Heart left ventricle (tissue), 16 donors: ENCODE measurements around the gene GABRQ. TPM values are rescaled to one million over a fixed set of nuclear protein-coding genes. Genes with fewer than 3 reads are reported as not detected.

Experiments used
- ATAC-seq, 4 donors: fragments of 200-7000 bp; cut with Tn5 transposase; one replicate each; pipeline ENCODE4 v1.9.1; 2020 to 2022; ENCODE audit warnings: moderate library complexity in 4 of 4, mild to moderate bottlenecking in 3 of 4, moderate number of reproducible peaks in 1 of 4
- DNase-seq, 5 donors: peaks; one replicate each; pipeline ENCODE4 v3.0.0-alpha.2; 2020
- H3K27ac ChIP-seq, 12 donors: fragments of 200-600 bp; sonication (generic) in 4 of 12; one replicate each; pipeline versions ENCODE4 v1.5.0 to v1.8.0; 2016 to 2022; ENCODE audit warnings: mild to moderate bottlenecking in 2 of 12
- H3K27me3 ChIP-seq, 9 donors: fragments of 200-600 bp; sonication (generic) in 2 of 9; one replicate each; pipeline versions ENCODE4 v1.5.1 to v1.8.0; 2016 to 2022; ENCODE audit warnings: mild to moderate bottlenecking in 3 of 9
- H3K36me3 ChIP-seq, 9 donors: fragments of 200-600 bp; sonication (generic) in 2 of 9; one replicate each; pipeline versions ENCODE4 v1.5.0 to v1.8.0; 2018 to 2022; ENCODE audit warnings: mild to moderate bottlenecking in 2 of 9
- H3K4me1 ChIP-seq, 12 donors: fragments of 200-600 bp; sonication (generic) in 4 of 12; one replicate each; pipeline versions ENCODE4 v1.5.0 to v1.8.0; 2016 to 2022; ENCODE audit warnings: mild to moderate bottlenecking in 3 of 12
- H3K4me3 ChIP-seq, 12 donors: fragments of 200-600 bp; sonication (generic) in 4 of 12; one replicate each; pipeline versions ENCODE4 v1.5.0 to v1.8.0; 2017 to 2022; ENCODE audit warnings: mild to moderate bottlenecking in 9 of 12, moderate library complexity in 4 of 12
- H3K9me3 ChIP-seq, 12 donors: fragments of 200-600 bp; sonication (generic) in 4 of 12; one replicate each; pipeline versions ENCODE4 v1.5.0 to v1.8.0; 2016 to 2022; ENCODE audit warnings: mild to moderate bottlenecking in 1 of 12
- POLR2A ChIP-seq, 2 donors: fragments of 450-650 bp; IDR thresholded peaks; one replicate each; pipeline ENCODE4 v1.6.1; 2017; ENCODE audit warnings: antibody characterized with exemption in 2 of 2, mild to moderate bottlenecking in 2 of 2, moderate library complexity in 2 of 2
- WGBS, 4 donors: extraction: QIAGEN DNeasy Blood & Tissue Kit in 2 of 4; methylation state at CpG; one replicate each; pipeline versions ENCODE4 v1.1.5 to v1.1.7; 2013 to 2018; 5-methylcytosine and 5-hydroxymethylcytosine counted together
- intact Hi-C, 10 donors: fragments of 100-400 bp; cut with DNase I; formaldehyde crosslinking; loops; one replicate each; pipeline versions ENCODE4 v1.11.1 to v1.14.2; 2022
- polyA plus RNA-seq, 2 donors: library from polyadenylated mRNA; stranded (reverse); fragments of 200-250 nt; gene quantifications; one replicate each; pipeline ENCODE4 v1.2.3, GENCODE V29; 2013
- total RNA-seq, 9 donors: library from RNA; depleted of rRNA in 2 of 9; stranded (reverse); fragments of >200 nt in 2 of 9; fragmentation: NEBNext Ultra II Directional in 3 of 9; extraction: Animal tissue kit (Norgen Biotek cat#: 25700) in 3 of 9; gene quantifications; one replicate each; pipeline versions ENCODE4 v1.1.0 to v1.2.4, GENCODE V29; 2016 to 2023
- TF ChIP-seq, protein P1 (sequence below), 12 donors: fragments of 200-600 bp; sonication (generic) in 4 of 12; IDR thresholded peaks; one replicate each; pipeline versions ENCODE4 v1.5.0 to v1.8.0; 2018 to 2022; ENCODE audit warnings: antibody characterized with exemption in 12 of 12, mild to moderate bottlenecking in 5 of 12
- donor health status: ischemic (EF 13 %, LVEDD 7.1; RV severe dilation, severe dysfunction).
- donor health status: healthy with polysubstance abuse.
- donor health status: DM: no; HTN: yes; CAD: no.
- donor health status: DM: no; HTN: no; CAD: no.
- donor health status: ischemic (EF 25% LVEDD 6.9; RV normal size, moderate dysfunction).
- donor health status: ischemic (EF 25% LVEDD 5.7; RV mildly dilated, moderate dysfunction).
- donor health status: healthy.
- donor health status: DM: yes; HTN: yes; CAD: no.
- donor health status: ischemic (EF 35%, LVEDD 5.7; RV mildly dilated, moderate dysfunction).
- donor health status: nonischemic (EF 11% LVEDD 7.7; RV severe dilation, severe dysfunction).
- donor health status: DM: yes; HTN: yes; CAD: no.
- donor health status: PGD.
- donor health status: ischemic (EF 29% LVEDD 5.4; RV normal size, mild dysfunction).
- donor health status: nonischemic (EF 23%, LVEDD 6.1; RV moderate dilation, normal function).

The GABRQ gene
- total and polyA plus RNA-seq, 11 donors, result 0.02 to 0.04 TPM; not detected in 9

DNA sequence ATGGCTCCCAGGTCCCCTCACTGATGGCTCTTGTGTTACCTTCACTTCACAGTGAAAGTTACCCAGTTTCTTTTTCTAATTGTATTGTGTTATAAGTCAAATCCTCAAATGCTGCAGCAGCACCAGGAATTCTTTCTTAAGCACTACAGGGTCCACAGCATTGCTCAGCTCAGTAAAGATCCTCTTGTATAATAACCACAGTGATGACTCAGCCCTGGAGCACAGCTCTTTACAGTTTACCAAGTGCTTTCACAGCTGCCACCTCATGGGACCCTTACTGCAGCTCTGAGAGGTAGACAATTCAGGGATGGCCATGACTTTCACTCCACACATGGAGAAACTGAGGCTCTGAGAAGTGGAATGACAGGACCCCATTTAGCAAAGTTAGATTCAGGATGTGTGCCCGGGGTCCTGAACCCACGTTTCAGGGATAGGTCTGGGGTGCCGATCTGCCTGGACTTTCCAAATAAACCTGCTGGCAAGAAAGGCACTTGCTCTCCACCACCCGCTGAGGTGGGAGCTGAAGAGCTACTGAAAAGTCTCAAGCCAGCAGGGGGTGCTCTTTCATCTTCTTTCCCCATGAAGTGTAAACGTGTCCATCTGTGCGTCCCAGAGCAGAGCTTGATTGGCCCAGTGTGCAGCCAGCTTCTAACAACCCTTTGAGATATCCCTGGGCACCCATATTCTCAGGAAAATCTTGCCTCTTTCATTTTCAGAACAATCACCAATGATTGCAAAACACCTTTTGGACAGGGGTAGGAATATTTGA lies 35.7 kb upstream of the GABRQ start:
- peaks cover 0 to 4% (median 0%) of the 10 kb centered on the region in 9 donors for H3K27me3 ChIP-seq
- no peak overlapping the region for H3K4me3 ChIP-seq
- H3K9me3 ChIP-seq, result peaks cover 0 to 9% (median 0%) of the 10 kb centered on the region in 12 donors
- no peak for ATAC-seq
- DNase-seq, result no peak
- TF ChIP-seq, protein P1, sequence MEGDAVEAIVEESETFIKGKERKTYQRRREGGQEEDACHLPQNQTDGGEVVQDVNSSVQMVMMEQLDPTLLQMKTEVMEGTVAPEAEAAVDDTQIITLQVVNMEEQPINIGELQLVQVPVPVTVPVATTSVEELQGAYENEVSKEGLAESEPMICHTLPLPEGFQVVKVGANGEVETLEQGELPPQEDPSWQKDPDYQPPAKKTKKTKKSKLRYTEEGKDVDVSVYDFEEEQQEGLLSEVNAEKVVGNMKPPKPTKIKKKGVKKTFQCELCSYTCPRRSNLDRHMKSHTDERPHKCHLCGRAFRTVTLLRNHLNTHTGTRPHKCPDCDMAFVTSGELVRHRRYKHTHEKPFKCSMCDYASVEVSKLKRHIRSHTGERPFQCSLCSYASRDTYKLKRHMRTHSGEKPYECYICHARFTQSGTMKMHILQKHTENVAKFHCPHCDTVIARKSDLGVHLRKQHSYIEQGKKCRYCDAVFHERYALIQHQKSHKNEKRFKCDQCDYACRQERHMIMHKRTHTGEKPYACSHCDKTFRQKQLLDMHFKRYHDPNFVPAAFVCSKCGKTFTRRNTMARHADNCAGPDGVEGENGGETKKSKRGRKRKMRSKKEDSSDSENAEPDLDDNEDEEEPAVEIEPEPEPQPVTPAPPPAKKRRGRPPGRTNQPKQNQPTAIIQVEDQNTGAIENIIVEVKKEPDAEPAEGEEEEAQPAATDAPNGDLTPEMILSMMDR (IDR thresholded peaks at IDR 0.05), result no peak
- TF ChIP-seq POLR2A (IDR thresholded peaks at IDR 0.05), result no peak
- no peaks in the 10 kb centered on the region for H3K36me3 ChIP-seq
- no peaks in the 10 kb centered on the region for H3K4me1 ChIP-seq
- no peak overlapping the region for H3K27ac ChIP-seq
- intact Hi-C loops, result no loop called here
- WGBS, 4 donors, result 35 to 41% (median 39%) methylated on average over 4 to 6 of the region's 6 CpGs

DNA sequence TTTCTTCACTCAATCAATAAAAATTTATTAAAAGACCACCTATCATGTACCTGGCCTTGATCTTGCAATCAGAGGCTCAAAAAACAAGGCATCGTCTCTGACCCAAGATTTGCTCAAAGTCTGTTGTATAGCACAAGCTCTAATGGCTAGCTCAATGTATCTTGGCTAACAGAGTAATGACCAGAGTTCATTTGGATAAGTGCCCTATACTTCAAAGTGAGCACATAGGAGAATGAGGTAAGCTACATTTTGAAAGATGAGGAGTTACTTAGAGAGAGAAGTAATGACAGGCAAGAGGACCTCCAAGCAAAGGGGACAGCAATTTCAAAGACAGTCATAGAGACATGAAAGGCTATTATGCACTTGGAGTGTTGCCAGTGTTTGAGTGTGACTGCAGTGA lies 22.9 kb upstream of the GABRQ start:
- DNase-seq, result no peak
- WGBS, 4 donors, result 73 to 91% (median 83%) methylated on average over 1 of the region's 1 CpG
- no peak for ATAC-seq
- Histone ChIP-seq H3K4me1 (no peaks in the 10 kb centered on the region), H3K36me3 (no peaks in the 10 kb centered on the region), H3K9me3 (no peaks in the 10 kb centered on the region), H3K27me3 (peaks cover 0 to 4% (median 0%) of the 10 kb centered on the region in 9 donors), H3K4me3 (no peak overlapping the region), H3K27ac (no peak overlapping the region)
- intact Hi-C loops, result no loop called here
- TF ChIP-seq, protein P1 (IDR thresholded peaks at IDR 0.05), result no peak
- TF ChIP-seq POLR2A (IDR thresholded peaks at IDR 0.05), result no peak

DNA sequence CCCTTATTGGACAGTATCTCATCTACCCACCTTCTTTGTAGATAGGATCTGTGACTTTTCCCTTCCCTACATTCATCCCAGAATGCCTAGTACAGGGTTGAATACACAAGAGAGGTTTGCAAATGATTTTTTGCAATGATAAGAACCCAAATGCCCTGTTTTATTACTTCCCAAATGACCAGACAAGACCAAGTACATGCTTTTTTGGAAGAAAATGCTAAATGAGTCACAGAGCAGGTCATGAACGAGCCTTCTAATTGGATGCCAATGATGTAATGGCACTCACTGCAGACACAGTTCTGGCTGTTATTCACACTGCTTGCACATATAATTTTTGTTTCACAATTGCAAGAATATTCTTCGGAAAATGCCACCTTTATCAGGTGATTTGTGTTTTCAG lies 17.8 kb upstream of the GABRQ start:
- no peak overlapping the region for H3K27ac ChIP-seq
- 43 to 81% (median 65%) methylated on average over 2 of the region's 2 CpGs for WGBS, 4 donors

DNA sequence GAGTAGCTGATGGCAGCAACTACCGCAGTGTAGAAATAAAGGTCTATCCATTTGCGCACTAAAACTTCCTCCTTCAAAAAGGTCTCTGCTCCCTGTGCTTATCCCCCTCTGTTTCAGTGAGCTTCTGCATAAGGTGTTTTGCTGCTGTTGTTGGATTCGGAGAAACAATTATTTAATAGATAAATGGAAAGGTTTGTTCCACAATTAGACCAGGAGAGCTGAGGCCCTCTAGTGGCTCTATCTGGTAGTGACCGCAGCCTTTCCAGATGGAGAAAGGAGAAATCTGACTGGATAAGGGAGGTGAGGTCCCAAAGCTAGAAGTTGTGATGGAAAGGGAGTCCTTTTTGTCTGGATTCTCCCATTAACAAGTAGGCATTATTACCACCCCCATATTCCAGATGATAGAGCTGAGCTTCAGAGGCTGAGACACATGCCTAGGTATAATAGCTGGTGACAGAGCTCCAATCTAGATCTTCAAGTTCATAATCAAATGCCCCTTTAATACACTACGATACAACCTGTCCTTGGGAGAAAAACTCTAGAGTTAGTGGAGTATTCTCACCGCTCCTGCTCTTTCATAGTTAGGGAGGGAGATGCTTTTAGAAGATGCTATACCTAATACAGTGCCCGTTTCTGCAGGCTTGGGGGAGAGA lies 5.1 kb upstream of the GABRQ start:
- H3K27ac ChIP-seq, result no peak overlapping the region
- intact Hi-C loops, result loop anchor here in 9 of 10 donors (2.0 to 10.0 kb wide), 8 partner anchors 288 to 1480 kb away; no protein-coding TSS in a partner anchor
- TF ChIP-seq POLR2A (IDR thresholded peaks at IDR 0.05), result no peak
- TF ChIP-seq, protein P1 (IDR thresholded peaks at IDR 0.05), result peak; percentile 57 to 85 (median 69)
- ATAC-seq (no peak), DNase-seq (peak in 2 of 5 donors; percentile 20 to 43)
- H3K36me3 ChIP-seq, result no peaks in the 10 kb centered on the region
- 47 to 53% (median 51%) methylated on average over 7 of the region's 7 CpGs for WGBS, 4 donors
- H3K4me3 ChIP-seq, result no peak overlapping the region
- H3K27me3 ChIP-seq, result peaks cover 0 to 34% (median 3%) of the 10 kb centered on the region in 9 donors
- H3K4me1 ChIP-seq, result peaks cover 0 to 3% (median 0%) of the 10 kb centered on the region in 12 donors
- no peaks in the 10 kb centered on the region for H3K9me3 ChIP-seq

More for the DNA sequence above, 17.8 kb upstream of the GABRQ start:
- intact Hi-C loops, result no loop called here
- ATAC-seq (no peak), DNase-seq (no peak)
- H3K36me3 ChIP-seq, result no peaks in the 10 kb centered on the region
- no peaks in the 10 kb centered on the region for H3K4me1 ChIP-seq
- TF ChIP-seq POLR2A (IDR thresholded peaks at IDR 0.05), result no peak
- TF ChIP-seq, protein P1 (IDR thresholded peaks at IDR 0.05), result no peak
- no peak overlapping the region for H3K4me3 ChIP-seq
- H3K27me3 ChIP-seq, result peaks cover 0 to 4% (median 0%) of the 10 kb centered on the region in 9 donors
- H3K9me3 ChIP-seq, result no peaks in the 10 kb centered on the region
